Measurements from ENCODE around the gene NPHP4. TPM values are rescaled to one million over a fixed set of nuclear protein-coding genes. Genes with fewer than 3 reads are reported as not detected.

NPHP4 gene
- total and polyA plus RNA-seq, 10 of the 15 experiments (the other 5 are each of a cell fraction or from before 2014, with no cell fraction given), result 0.16 to 10.5 (median 3.1) TPM

- TF ChIP-seq DPF2 (IDR thresholded peaks at IDR 0.05), result no peak
- no peak for TF ChIP-seq ZNF687 (IDR thresholded peaks at IDR 0.05)
- TF ChIP-seq RB1 (IDR thresholded peaks at IDR 0.05; ENCODE audit: borderline replicate concordance), result no peak
- TF ChIP-seq NFXL1 (IDR thresholded peaks at IDR 0.05; ENCODE audit: borderline replicate concordance), result no peak
- TF ChIP-seq IKZF1 (conservative IDR thresholded peaks at IDR 0.05), result no peak
- TF ChIP-seq JUND (IDR thresholded peaks at IDR 0.05; ENCODE audit: low read depth, low read length), result no peak
- TF ChIP-seq ZBED1 (IDR thresholded peaks at IDR 0.05; ENCODE audit: borderline replicate concordance), result no peak
- no peak for TF ChIP-seq TBL1XR1 (IDR thresholded peaks at IDR 0.05; ENCODE audit: low read depth, low read length)
- no peak for TF ChIP-seq PAX8 (IDR thresholded peaks at IDR 0.05)
- TF ChIP-seq TCF3 (IDR thresholded peaks at IDR 0.05; ENCODE audit: borderline replicate concordance, insufficient read depth, low read depth, low read length), result no peak
- TF ChIP-seq USF2 (IDR thresholded peaks at IDR 0.05; ENCODE audit: borderline replicate concordance, low read depth, low read length), result no peak
- TF ChIP-seq POU2F2 (IDR thresholded peaks at IDR 0.05; ENCODE audit: borderline replicate concordance, low read depth, low read length), result no peak
- TF ChIP-seq CREM (IDR thresholded peaks at IDR 0.05; ENCODE audit: low read depth), result no peak
- TF ChIP-seq HSF1 (IDR thresholded peaks at IDR 0.05; ENCODE audit: low read depth, low read length), result no peak
- no peak for TF ChIP-seq BHLHE40 (IDR thresholded peaks at IDR 0.05; ENCODE audit: borderline replicate concordance in 1 of 2, low read depth in 2 of 2, low read length in 1 of 2)
- TF ChIP-seq JUNB (IDR thresholded peaks at IDR 0.05), result no peak
- no peak for TF ChIP-seq RAD21 (IDR thresholded peaks at IDR 0.05; ENCODE audit: insufficient read depth, low read depth, low read length)
- TF ChIP-seq KAT2A (conservative IDR thresholded peaks at IDR 0.05; ENCODE audit: control insufficient read depth, low read depth, low read length), result no peak
- TF ChIP-seq ZSCAN29 (IDR thresholded peaks at IDR 0.05), result no peak
- no peak for TF ChIP-seq IKZF2 (IDR thresholded peaks at IDR 0.05)
- intact Hi-C loops (cut with micrococcal nuclease; ENCODE audit: unreplicated experiment), result no loop called here
- H3K4me2 ChIP-seq (ENCODE audit: control insufficient read depth, insufficient read depth), result no peak overlapping the region
- H3K9me3 ChIP-seq (replicated peaks; ENCODE audit: control insufficient read depth, insufficient read depth, low read length), result no peaks in the 10 kb centered on the region
- RAD21 ChIA-PET (ENCODE audit: unreplicated experiment), result no interaction called here
- H3K27ac ChIP-seq (ENCODE audit: control insufficient read depth, insufficient read depth), result no peak overlapping the region
- H3K4me3 ChIP-seq, result no peak overlapping the region
- CTCF ChIA-PET, result no interaction called here
- POLR2A ChIA-PET, result no interaction called here
- ATAC-seq (no peak), DNase-seq (ENCODE audit: low read depth, low spot score) (no peak), FAIRE-seq (no peak)
- in situ Hi-C loops (cut with MboI), result no loop called here
- SMC1A ChIA-PET (ENCODE audit: uncharacterized antibody, unreplicated experiment), result no interaction called here
- no peak overlapping the region for H3K9ac ChIP-seq (ENCODE audit: control insufficient read depth, insufficient read depth, low read length)
- no peaks in the 10 kb centered on the region; a peak in 1 of 4 replicates for H3K36me3 ChIP-seq (ENCODE audit: control insufficient read depth in 2 of 2, insufficient read depth in 2 of 2, low read length in 1 of 2)
- WGBS (ENCODE audit: insufficient coverage, insufficient replicate concordance, low lambda C conversion rate, missing lambda C conversion rate), result 84% methylated on average over 25 of the region's 25 CpGs
- H3K4me1 ChIP-seq (ENCODE audit: control insufficient read depth, insufficient read depth, low read length), result no peaks in the 10 kb centered on the region
- H2AFZ ChIP-seq (ENCODE audit: control insufficient read depth, low read depth, low read length), result no peak overlapping the region
- no peaks in the 10 kb centered on the region for H3K79me2 ChIP-seq (ENCODE audit: control insufficient read depth, insufficient read depth, low read length)
- BruUV-seq (replicated peaks), result no TSS peak
- H3K27me3 ChIP-seq (replicated peaks in 1 of 2; ENCODE audit: control insufficient read depth in 2 of 2, insufficient read depth in 2 of 2, low read length in 1 of 2), result no peaks in the 10 kb centered on the region
- H4K20me1 ChIP-seq (ENCODE audit: control insufficient read depth, insufficient read depth), result no peaks in the 10 kb centered on the region
Observed at GRCh38 chr1:5886541-5887348, 105.5 kb downstream of the NPHP4 start.

Measured in GM12878 (cell line).